Retina (tissue), 1 donor: ENCODE data around the gene FOXL1.
"Not testable (repeated sequence)": the region's sequence is repeated elsewhere in the genome, so short reads cannot be mapped to it uniquely, and the experiment has no call there.

Experiments used
- DNase-seq: peaks from one replicate; pipeline ENCODE4 v3.0.0-alpha.2; 2016

Gene FOXL1

GRCh38 chr16:86581458-86581857 lies 3.1 kb downstream of the FOXL1 start:
- DNase-seq, result no peak

- no peak for DNase-seq
Observed at GRCh38 chr16:86584071-86584685, 5.8 kb downstream of the FOXL1 start.

- DNase-seq, result no peak
Observed at GRCh38 chr16:86584726-86585721, 6.7 kb downstream of the FOXL1 start.

GRCh38 chr16:86585821-86586611 lies 7.7 kb downstream of the FOXL1 start:
- no peak for DNase-seq

- DNase-seq, result no peak
Observed at GRCh38 chr16:86587487-86587886, 9.1 kb downstream of the FOXL1 start.

- not testable (repeated sequence) for DNase-seq
Observed at GRCh38 chr16:86587955-86588354, 9.6 kb downstream of the FOXL1 start.

GRCh38 chr16:86590501-86591144 lies 12.3 kb downstream of the FOXL1 start:
- DNase-seq, result no peak

- no peak for DNase-seq
Observed at GRCh38 chr16:86591270-86591669, 12.9 kb downstream of the FOXL1 start.

GRCh38 chr16:86593913-86594620 lies 15.7 kb downstream of the FOXL1 start:
- DNase-seq, result no peak

GRCh38 chr16:86594721-86595120 lies 16.4 kb downstream of the FOXL1 start:
- no peak for DNase-seq

GRCh38 chr16:86595983-86596605 lies 17.7 kb downstream of the FOXL1 start:
- no peak for DNase-seq

GRCh38 chr16:86597126-86597879 lies 19.0 kb downstream of the FOXL1 start:
- DNase-seq, result no peak

GRCh38 chr16:86597880-86598606 lies 19.7 kb downstream of the FOXL1 start:
- no peak for DNase-seq

GRCh38 chr16:86598607-86599565 lies 20.5 kb downstream of the FOXL1 start:
- no peak for DNase-seq

GRCh38 chr16:86601356-86601755 lies 23.0 kb downstream of the FOXL1 start:
- no peak for DNase-seq

GRCh38 chr16:86602521-86602920 lies 24.2 kb downstream of the FOXL1 start:
- DNase-seq, result no peak

- DNase-seq, result no peak
Observed at GRCh38 chr16:86604436-86605193, 26.3 kb downstream of the FOXL1 start.

- no peak for DNase-seq
Observed at GRCh38 chr16:86605950-86606349, 27.6 kb downstream of the FOXL1 start.
